Small intestine (tissue), 7 donors: Measurements from ENCODE around the gene SLC8A1. TPM values are rescaled to one million over a fixed set of nuclear protein-coding genes. Genes with fewer than 3 reads are reported as not detected.

Experiments used
- DNase-seq, 2 donors: peaks; one replicate each; pipeline versions ENCODE4 v3.0.0 to v3.0.0-alpha.2; 2013
- FAIRE-seq: peaks from 2 replicates; lab custom pipeline; 2012; peaks lifted over from hg19 to GRCh38; lab: Jason Lieb, UNC
- H3K27ac ChIP-seq, 3 donors: one replicate each; pipeline ENCODE4 v1.5.1; 2013; ENCODE audit warnings: low read length in 2 of 3, mild to moderate bottlenecking in 2 of 3, control low read depth in 1 of 3, inconsistent platforms in 1 of 3, low read depth in 1 of 3, moderate library complexity in 1 of 3
- H3K27me3 ChIP-seq, 3 donors: one replicate each; pipeline ENCODE4 v1.6.1; 2013; ENCODE audit warnings: low read length in 3 of 3, inconsistent platforms in 1 of 3; ENCODE audit not compliant: control insufficient read depth in 3 of 3, insufficient read depth in 3 of 3
- H3K36me3 ChIP-seq, 3 donors: one replicate each; pipeline ENCODE4 v1.6.1; 2013; ENCODE audit warnings: low read length in 3 of 3, inconsistent platforms in 1 of 3, low read depth in 1 of 3, mild to moderate bottlenecking in 1 of 3, moderate library complexity in 1 of 3; ENCODE audit not compliant: control insufficient read depth in 3 of 3, insufficient read depth in 2 of 3
- H3K4me1 ChIP-seq, 3 donors: one replicate each; pipeline ENCODE4 v1.6.1; 2013; ENCODE audit warnings: low read length in 2 of 3, inconsistent platforms in 1 of 3, low read depth in 1 of 3, mild to moderate bottlenecking in 1 of 3, moderate library complexity in 1 of 3; ENCODE audit not compliant: control insufficient read depth in 3 of 3, insufficient read depth in 2 of 3
- H3K4me3 ChIP-seq, 3 donors: one replicate each; pipeline ENCODE4 v1.5.1; 2013; ENCODE audit warnings: low read length in 3 of 3, control low read depth in 1 of 3, inconsistent platforms in 1 of 3, low read depth in 1 of 3, mild to moderate bottlenecking in 1 of 3, moderate library complexity in 1 of 3
- H3K9me3 ChIP-seq, 2 donors: one replicate each; pipeline ENCODE4 v1.6.1; 2013; ENCODE audit warnings: low read depth in 1 of 2, low read length in 1 of 2; ENCODE audit not compliant: control insufficient read depth in 2 of 2, insufficient read depth in 1 of 2
- WGBS, 3 donors: extraction: QIAGEN DNeasy Blood & Tissue Kit; methylation state at CpG; one replicate each; pipeline ENCODE4 v1.1.7; 2013; 5-methylcytosine and 5-hydroxymethylcytosine counted together
- polyA plus RNA-seq, 4 donors: library from polyadenylated mRNA; stranded (reverse) in 3 of 4; unstranded in 1 of 4; fragments of 200-250 nt in 3 of 4; fragments of 120-200 nt in 1 of 4; gene quantifications; one replicate each; pipeline versions ENCODE4 v1.2.1 to v1.2.3, GENCODE V29; 2013
- donor health status: healthy with polysubstance abuse.
- donor health status: control.
- donor health status: control.
- donor health status: Bipolar disorder and iron deficiency.
- donor health status: healthy.

The SLC8A1 gene
- polyA plus RNA-seq, 4 donors: 0.22 to 5.6 (median 1.9) TPM

GRCh38 chr2:40213071-40213470, 238.8 kb downstream of the SLC8A1 start:
- no peak overlapping the region for H3K4me3 ChIP-seq
- no peak overlapping the region for H3K27ac ChIP-seq
- DNase-seq (peak in 1 of 2 donors; percentile 19), FAIRE-seq (no peak)
- H3K4me1 ChIP-seq: peaks cover 0 to 3% (median 0%) of the 10 kb centered on the region in 3 donors
- H3K9me3 ChIP-seq: no peaks in the 10 kb centered on the region
- no peaks in the 10 kb centered on the region for H3K27me3 ChIP-seq
- H3K36me3 ChIP-seq: no peaks in the 10 kb centered on the region
- WGBS, 3 donors: 49 to 80% (median 78%) methylated on average over 1 of the region's 1 CpG

GRCh38 chr2:40210968-40211353, 240.9 kb downstream of the SLC8A1 start:
- FAIRE-seq (no peak), DNase-seq (no peak)
- no peaks in the 10 kb centered on the region for H3K9me3 ChIP-seq
- H3K36me3 ChIP-seq: no peaks in the 10 kb centered on the region
- no peak overlapping the region for H3K27ac ChIP-seq
- no peaks in the 10 kb centered on the region for H3K27me3 ChIP-seq
- WGBS, 3 donors: 59 to 88% (median 73%) methylated on average over 1 of the region's 1 CpG
- H3K4me3 ChIP-seq: no peak overlapping the region
- peaks cover 0 to 3% (median 0%) of the 10 kb centered on the region in 3 donors for H3K4me1 ChIP-seq

- Histone ChIP-seq H3K4me3 (no peak overlapping the region), H3K36me3 (no peaks in the 10 kb centered on the region), H3K4me1 (peaks cover 0 to 3% (median 0%) of the 10 kb centered on the region in 3 donors), H3K27me3 (no peaks in the 10 kb centered on the region), H3K9me3 (no peaks in the 10 kb centered on the region), H3K27ac (no peak overlapping the region)
- 59 to 81% (median 78%) methylated on average over 1 of the region's 1 CpG for WGBS, 3 donors
- no peak for FAIRE-seq
- DNase-seq: no peak
These were observed 241.4 kb downstream of the SLC8A1 start for GRCh38 chr2:40210344-40210967.

GRCh38 chr2:40209761-40210160, 242.1 kb downstream of the SLC8A1 start:
- no peak for FAIRE-seq
- H3K27me3 ChIP-seq: no peaks in the 10 kb centered on the region
- H3K27ac ChIP-seq: no peak overlapping the region
- no peak for DNase-seq
- no peaks in the 10 kb centered on the region for H3K36me3 ChIP-seq
- H3K4me1 ChIP-seq: peaks cover 0 to 3% (median 0%) of the 10 kb centered on the region in 3 donors
- H3K9me3 ChIP-seq: no peaks in the 10 kb centered on the region
- H3K4me3 ChIP-seq: no peak overlapping the region

- Histone ChIP-seq H3K4me1 (peaks cover 0 to 3% (median 0%) of the 10 kb centered on the region in 3 donors), H3K9me3 (no peaks in the 10 kb centered on the region), H3K27me3 (no peaks in the 10 kb centered on the region), H3K36me3 (no peaks in the 10 kb centered on the region), H3K4me3 (no peak overlapping the region), H3K27ac (no peak overlapping the region)
- DNase-seq: no peak
- WGBS, 3 donors: 80 to 100% (median 93%) methylated on average over 1 of the region's 1 CpG
- no peak for FAIRE-seq
These were observed 243.4 kb downstream of the SLC8A1 start for GRCh38 chr2:40208463-40208862.

- H3K4me1 ChIP-seq: no peaks in the 10 kb centered on the region
- FAIRE-seq (no peak), DNase-seq (no peak)
- H3K27ac ChIP-seq: no peak overlapping the region
- H3K27me3 ChIP-seq: no peaks in the 10 kb centered on the region
- no peaks in the 10 kb centered on the region for H3K9me3 ChIP-seq
- no peak overlapping the region for H3K4me3 ChIP-seq
- WGBS, 3 donors: 81 to 90% (median 81%) methylated on average over 4 of the region's 4 CpGs
- no peaks in the 10 kb centered on the region for H3K36me3 ChIP-seq
These were observed 247.6 kb downstream of the SLC8A1 start for GRCh38 chr2:40204268-40204667.

- H3K9me3 ChIP-seq: no peaks in the 10 kb centered on the region
- WGBS, 3 donors: 51 to 76% (median 63%) methylated on average over 1 of the region's 1 CpG
These were observed 249.0 kb downstream of the SLC8A1 start for GRCh38 chr2:40202798-40203400.

GRCh38 chr2:40201425-40201824, 250.5 kb downstream of the SLC8A1 start:
- DNase-seq (no peak), FAIRE-seq (no peak)
- Histone ChIP-seq H3K27me3 (no peaks in the 10 kb centered on the region), H3K9me3 (no peaks in the 10 kb centered on the region), H3K36me3 (no peaks in the 10 kb centered on the region), H3K27ac (no peak overlapping the region), H3K4me1 (no peaks in the 10 kb centered on the region), H3K4me3 (no peak overlapping the region)

More at GRCh38 chr2:40202798-40203400, 249.0 kb downstream of the SLC8A1 start:
- Histone ChIP-seq H3K27me3 (no peaks in the 10 kb centered on the region), H3K4me3 (no peak overlapping the region), H3K27ac (peak overlapping the region in 1 of 3 donors; percentile 34), H3K4me1 (no peaks in the 10 kb centered on the region), H3K36me3 (no peaks in the 10 kb centered on the region)
- FAIRE-seq (no peak), DNase-seq (no peak)
